NCI-H2081 treated with DMSO at 0.1 percent for 48 hours (cell line): ENCODE measurements around the gene CUX1.
"Not testable (repeated sequence)": the region's sequence is repeated elsewhere in the genome, so short reads cannot be mapped to it uniquely, and the experiment has no call there.

ENCODE experiments used
- DNase-seq: peaks from one replicate; lab custom pipeline; 2025; lab: John Stamatoyannopoulos, UW

CUX1 gene

GRCh38 chr7:101803203-101804087 lies 14.0 kb upstream of the CUX1 start:
- DNase-seq, result no peak

- DNase-seq, result no peak
These were observed 13.1 kb upstream of the CUX1 start for GRCh38 chr7:101804088-101804963.

- DNase-seq, result no peak
These were observed 12.5 kb upstream of the CUX1 start for GRCh38 chr7:101804967-101805366.

- DNase-seq, result no peak
These were observed 4.8 kb upstream of the CUX1 start for GRCh38 chr7:101812595-101812994.

- no peak for DNase-seq
These were observed 3.9 kb upstream of the CUX1 start for GRCh38 chr7:101813402-101814019.

- no peak for DNase-seq
These were observed 3.1 kb upstream of the CUX1 start for GRCh38 chr7:101814081-101814990.

GRCh38 chr7:101814991-101815825 lies 2.2 kb upstream of the CUX1 start:
- no peak for DNase-seq

- no peak for DNase-seq
These were observed 1.4 kb upstream of the CUX1 start for GRCh38 chr7:101815826-101816594.

- no peak for DNase-seq
These were observed 593 bp upstream of the CUX1 start for GRCh38 chr7:101816595-101817470.

- DNase-seq, result no peak
These were observed 1.1 kb downstream of the CUX1 start for GRCh38 chr7:101818287-101819071.

- DNase-seq, result no peak
These were observed 1.8 kb downstream of the CUX1 start for GRCh38 chr7:101819183-101819582.

- no peak for DNase-seq
These were observed 2.6 kb downstream of the CUX1 start for GRCh38 chr7:101819913-101820522.

- no peak for DNase-seq
These were observed 3.3 kb downstream of the CUX1 start for GRCh38 chr7:101820703-101821102.

- DNase-seq, result not testable (repeated sequence)
These were observed 5.2 kb downstream of the CUX1 start for GRCh38 chr7:101822632-101823031.

GRCh38 chr7:101823096-101823495 lies 5.7 kb downstream of the CUX1 start:
- no peak for DNase-seq

GRCh38 chr7:101823596-101823995 lies 6.2 kb downstream of the CUX1 start:
- no peak for DNase-seq

- DNase-seq, result no peak
These were observed 7.0 kb downstream of the CUX1 start for GRCh38 chr7:101824440-101824839.
